ENCODE results near the gene GBF1. TPM values are rescaled to one million over a fixed set of nuclear protein-coding genes. Genes with fewer than 3 reads are reported as not detected.

The GBF1 gene
- total RNA-seq, 1 donor from 2014 or later, result 41.4 TPM

DNA sequence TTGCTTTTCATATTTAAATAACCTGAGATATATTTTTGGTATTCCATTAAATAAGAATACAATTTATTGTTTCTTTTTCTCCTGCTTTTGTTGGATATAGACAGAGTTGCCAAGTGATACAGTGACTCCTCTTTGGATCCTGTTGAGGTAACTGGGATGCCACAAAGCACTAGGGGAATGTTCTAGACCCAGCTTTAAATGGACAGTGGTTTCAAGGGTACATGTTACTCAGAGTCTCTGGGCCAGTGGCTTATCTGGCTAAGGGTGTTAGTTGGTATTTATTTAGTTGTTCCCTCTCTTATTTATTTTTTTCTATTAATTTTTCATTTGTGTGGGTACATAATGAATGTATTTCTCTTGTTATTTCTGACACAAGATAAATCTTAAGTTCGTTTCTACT lies 9.1 kb downstream of the GBF1 start:
- no peak for DNase-seq
- no peak for ATAC-seq (ENCODE audit: poor library complexity)
- intact Hi-C loops (cut with DNase I), result no loop called here

DNA sequence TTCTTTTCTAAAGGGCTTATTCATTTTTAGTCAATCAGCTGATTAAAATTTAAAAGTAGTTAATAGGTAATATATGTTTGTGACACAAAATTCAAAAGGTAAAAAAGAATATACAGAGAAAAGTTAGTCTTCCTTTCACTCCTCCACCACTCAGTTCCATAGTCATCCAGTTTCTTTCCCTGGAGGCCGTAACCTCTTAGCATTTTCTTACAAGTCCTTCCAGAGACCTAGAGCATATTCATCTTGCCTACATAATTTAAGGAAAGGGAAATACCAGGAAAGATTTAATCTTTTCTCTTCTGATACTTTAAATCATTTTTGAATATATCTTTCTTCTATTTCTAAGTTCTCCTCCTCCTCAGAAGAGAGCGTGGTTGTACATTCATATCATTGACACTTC lies 10.1 kb downstream of the GBF1 start:
- DNase-seq (no peak), ATAC-seq (ENCODE audit: poor library complexity) (no peak)
- intact Hi-C loops (cut with DNase I), result no loop called here

DNA sequence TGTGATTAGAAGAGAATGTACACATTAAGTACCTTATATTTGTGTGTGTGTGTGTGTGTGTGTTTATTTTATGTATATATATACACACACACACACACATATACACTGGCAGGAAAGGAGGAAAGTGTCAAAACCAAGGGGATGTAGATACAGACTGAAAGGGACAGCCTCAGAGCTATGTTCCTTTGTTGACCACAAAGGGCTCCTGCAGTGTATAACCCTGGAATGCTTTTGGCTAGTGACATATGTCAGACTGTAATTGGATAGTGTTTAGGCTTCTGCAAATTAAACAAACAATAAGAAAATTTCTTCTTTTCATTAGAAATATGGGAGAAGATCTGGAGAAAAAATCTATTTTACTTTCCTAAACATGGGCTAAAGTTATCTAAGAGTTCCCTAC lies 15.9 kb downstream of the GBF1 start:
- intact Hi-C loops (cut with DNase I), result no loop called here
- no peak for ATAC-seq (ENCODE audit: poor library complexity)
- DNase-seq, result no peak

DNA sequence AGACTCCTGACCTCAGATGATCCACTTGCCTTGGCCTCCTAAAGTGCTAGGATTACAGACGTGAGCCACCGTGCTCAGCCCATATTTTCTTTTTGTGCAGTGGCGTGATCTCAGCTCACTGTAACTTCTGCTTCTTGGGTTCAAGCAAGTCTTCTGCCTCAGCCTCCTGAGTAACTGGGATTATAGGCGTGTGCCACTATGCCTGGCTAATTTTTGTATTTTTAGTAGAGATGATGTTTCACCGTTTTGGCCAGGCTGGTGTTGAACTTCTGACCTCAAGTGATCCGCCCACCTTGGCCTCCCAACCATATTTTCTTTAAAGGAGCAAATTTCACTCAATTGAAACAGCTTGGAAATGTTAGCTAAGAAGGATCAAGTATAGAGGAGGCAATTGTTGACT lies 16.5 kb downstream of the GBF1 start:
- DNase-seq (no peak), ATAC-seq (ENCODE audit: poor library complexity) (no peak)
- intact Hi-C loops (cut with DNase I), result no loop called here

DNA sequence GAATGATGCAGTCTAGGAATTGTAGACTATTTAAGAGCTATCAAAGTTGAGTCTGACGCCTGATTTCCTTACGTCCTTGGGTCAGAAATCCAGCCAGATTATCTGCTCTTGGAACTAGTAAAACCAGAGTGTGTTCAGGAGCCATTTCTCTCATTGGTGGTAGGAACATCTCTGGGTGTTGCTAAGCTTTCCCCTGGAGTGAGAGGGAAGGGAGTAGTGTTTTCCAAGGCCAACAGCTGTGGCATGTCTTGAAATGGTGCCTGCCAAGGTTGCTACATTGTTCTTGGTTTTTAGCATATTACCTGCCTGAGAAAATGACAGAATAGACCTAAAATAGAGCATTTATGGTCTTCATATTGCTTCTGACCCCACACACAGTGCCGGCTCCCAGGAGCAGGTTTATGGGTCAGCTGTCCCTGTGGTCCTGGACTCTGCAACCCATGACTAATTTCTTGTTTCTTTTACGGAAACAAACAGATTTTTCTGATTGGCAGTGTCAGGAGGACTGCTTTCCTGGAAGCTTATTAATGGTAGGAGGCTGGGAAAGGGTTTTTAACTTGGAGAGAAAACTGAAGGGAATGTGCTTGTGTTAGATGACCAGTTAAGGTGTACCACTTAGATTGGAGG lies 17.5 kb downstream of the GBF1 start:
- ATAC-seq (ENCODE audit: poor library complexity), result no peak
- intact Hi-C loops (cut with DNase I), result no loop called here
- no peak for DNase-seq

DNA sequence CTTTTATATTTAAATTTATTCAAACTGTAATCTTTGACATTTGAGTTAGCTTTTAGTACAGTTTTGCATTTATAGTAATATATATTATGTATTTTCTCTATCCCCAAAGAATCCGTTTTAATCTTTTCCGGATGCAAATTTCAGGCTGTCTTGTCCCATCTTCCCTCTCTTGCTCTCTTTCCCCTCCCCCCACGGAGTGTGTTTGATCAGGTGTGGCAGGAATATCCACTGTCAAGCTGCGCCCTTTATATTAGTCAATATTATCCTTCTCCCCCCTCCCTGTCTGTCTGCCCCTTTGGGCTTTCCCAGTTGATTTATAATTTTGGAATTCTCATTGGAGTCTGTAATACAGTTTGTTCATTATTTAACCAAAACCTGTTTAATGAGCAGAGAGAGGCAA lies 19.0 kb downstream of the GBF1 start:
- intact Hi-C loops (cut with DNase I), result no loop called here
- no peak for ATAC-seq (ENCODE audit: poor library complexity)
- DNase-seq, result no peak

DNA sequence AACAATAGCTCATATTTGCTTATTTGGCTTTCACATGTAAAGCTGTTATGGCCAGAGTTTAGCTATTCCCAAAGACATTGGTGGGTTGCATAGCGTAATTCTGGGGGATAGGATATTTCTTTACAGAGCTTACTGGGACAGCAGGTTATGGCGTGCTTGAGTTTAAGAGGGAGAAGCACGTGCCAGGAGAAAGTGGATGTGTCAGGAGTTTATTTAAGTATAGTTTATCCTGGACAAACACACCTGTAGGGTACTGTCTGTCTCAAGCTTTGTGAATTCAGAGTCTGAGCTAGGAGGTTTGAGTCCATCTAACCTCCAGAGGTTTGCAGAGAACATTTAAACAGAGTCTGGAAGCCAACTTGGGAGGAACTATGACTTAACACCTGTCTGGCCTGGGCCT lies 21.3 kb downstream of the GBF1 start:
- intact Hi-C loops (cut with DNase I), result no loop called here
- DNase-seq (no peak), ATAC-seq (ENCODE audit: poor library complexity) (no peak)

DNA sequence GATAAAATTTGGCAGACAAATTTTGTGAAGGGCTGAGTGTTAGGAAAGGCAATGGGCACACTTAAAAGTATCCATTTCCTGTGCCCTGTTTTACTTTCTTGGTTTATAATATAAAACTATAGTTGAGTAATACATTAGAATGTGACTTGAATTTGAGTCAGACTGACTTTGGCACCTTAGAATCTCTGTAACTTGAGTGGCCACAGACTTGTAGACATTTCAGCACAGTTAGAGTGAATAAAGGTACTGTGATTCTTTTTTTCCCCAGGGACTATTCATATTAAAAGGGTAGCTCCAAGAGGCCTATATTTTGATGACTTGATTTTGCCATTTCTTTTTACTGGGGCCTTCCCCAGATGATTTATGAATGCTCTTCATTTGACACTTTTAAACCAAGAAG lies 22.4 kb downstream of the GBF1 start:
- no peak for ATAC-seq (ENCODE audit: poor library complexity)
- intact Hi-C loops (cut with DNase I), result no loop called here
- DNase-seq, result no peak

DNA sequence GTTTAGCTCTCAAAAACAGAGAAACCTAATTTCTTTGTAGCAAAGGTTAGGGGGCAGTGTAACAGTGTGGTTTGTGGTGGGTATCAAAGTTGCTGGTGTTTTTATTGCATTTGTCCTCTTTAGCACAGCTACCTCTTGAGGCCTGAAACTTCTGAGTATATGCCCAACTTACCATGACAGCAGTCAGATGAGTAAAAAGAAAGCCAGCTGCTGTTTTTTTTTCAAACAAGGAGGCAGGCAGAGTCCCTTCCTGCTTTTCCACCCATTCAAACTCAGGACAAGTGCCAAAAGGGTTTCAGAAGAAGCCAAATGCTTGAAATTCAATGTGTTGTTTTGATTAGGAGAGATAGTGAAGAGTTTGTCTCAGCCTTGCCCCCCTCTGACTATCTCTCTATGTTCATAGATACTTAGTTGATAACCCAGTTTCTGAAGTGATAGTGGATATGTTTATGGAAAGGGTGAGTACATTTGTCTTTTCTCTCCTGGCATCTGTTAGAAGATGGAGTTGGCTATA lies 23.1 kb downstream of the GBF1 start:
- ATAC-seq (ENCODE audit: poor library complexity) (no peak), DNase-seq (no peak)
- intact Hi-C loops (cut with DNase I), result no loop called here

DNA sequence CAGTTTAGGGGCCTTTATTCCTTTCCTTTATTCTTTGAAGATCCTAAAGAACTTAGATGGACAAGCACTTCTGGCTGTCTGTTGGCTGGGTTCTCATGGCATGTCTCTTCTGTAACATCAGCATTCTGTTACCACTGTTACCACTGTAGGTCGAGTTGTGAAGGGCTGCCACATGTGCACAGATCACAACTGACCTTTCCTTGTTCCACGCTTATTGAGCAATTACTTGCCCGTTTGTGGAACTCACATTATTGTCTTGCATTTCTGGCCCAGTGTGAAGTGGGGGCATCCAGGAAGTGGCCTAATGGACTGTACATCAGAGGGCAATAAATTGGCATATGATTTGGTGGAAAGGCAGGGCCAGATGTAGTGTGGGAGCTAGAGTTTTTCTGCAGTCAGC lies 23.7 kb downstream of the GBF1 start:
- ATAC-seq (ENCODE audit: poor library complexity), result peak; percentile 39
- intact Hi-C loops (cut with DNase I), result no loop called here
- DNase-seq, result no peak

DNA sequence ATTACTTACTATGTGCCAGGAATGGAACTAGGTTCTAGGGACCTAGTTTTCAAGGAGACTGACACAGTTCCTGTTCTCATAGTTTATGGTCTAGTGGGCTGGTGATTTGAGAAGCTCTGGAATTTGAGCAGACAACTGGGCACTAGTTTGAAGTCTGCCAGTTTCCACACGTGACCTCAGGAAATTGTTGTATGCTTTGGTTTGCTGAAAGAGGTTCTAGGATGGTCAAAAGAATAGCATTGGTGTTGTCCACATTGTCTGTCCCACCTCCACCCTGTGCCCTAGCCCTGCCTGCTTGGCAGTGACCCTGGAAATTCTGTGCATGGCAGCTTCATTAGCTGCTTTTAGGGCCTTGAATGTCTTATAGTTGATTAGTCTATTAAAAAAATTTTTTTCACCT lies 28.7 kb downstream of the GBF1 start:
- intact Hi-C loops (cut with DNase I), result no loop called here
- ATAC-seq (ENCODE audit: poor library complexity) (peak; percentile 34), DNase-seq (no peak)

DNA sequence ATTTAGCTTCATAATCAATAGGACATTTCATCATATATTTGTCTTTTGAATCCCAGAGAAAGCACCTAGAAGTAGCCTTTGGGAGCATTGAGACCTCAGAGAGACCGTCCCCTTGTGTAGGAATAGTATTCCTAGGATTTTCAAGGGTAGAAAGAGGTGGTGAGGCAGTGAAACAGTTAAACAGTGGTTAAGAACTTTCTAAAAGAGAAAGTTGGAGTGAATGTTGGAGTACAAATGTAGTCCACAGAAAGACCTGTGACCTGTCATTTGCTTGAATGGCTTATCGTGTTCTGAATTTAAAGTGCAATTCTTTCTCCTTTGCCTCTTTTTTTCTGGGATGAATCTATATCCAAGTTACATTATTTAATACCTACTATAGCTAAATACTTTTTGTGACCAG lies 30.0 kb downstream of the GBF1 start:
- DNase-seq, result no peak
- ATAC-seq (ENCODE audit: poor library complexity), result no peak
- intact Hi-C loops (cut with DNase I), result no loop called here

DNA sequence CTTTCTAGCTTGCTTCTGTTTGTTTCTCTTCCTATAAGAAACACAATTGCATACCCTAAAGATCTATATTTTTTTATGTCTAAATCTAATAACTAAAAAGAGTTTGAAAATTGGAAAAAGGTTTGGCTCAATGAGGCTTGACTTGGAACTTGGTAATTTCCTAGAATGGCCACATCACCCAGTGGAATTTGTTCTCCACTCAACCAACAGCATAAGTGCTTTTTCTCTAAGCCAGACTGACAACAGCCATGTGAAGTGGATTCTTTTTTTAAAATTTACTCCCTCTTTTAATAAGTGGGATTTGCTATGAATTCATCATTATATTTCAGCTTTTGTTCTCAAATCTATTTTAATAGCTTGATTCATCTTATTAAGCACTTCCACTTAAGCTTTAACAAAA lies 33.8 kb downstream of the GBF1 start:
- intact Hi-C loops (cut with DNase I), result no loop called here
- DNase-seq, result no peak
- no peak for ATAC-seq (ENCODE audit: poor library complexity)

DNA sequence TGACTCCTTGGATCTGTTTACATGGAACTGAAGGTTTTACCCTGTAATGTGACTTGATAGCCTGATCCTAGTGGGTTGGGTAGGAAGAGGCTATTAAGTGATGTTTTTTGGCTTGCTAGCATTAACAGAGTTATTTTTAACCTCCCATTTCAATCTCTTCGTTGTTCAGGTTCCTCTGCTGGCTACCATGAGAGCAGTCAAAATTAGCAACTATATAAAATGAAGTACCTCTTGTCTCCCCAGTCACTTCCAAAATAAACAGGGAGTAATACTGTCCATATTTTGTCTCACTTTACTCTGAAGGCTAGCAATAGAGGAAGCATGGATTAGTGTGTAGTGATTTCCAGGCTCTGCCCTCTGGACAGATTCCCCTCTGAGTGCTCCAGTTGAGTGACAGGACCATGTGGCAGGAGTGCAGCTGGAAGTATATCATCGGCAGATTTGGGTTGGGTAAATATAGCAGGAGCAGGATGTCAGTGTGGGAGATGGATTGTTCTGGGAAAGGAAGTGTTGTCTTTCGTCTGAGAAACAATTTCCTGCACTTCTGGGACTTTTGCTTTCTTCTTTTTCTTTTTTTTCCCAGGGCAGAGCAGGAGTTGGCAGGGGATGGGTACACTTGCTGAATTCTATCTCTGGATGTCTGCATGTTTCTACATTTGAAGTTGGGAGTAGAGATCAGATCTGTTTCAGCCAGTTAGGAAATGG lies 35.2 kb downstream of the GBF1 start:
- DNase-seq (no peak), ATAC-seq (ENCODE audit: poor library complexity) (peak; percentile 84)
- intact Hi-C loops (cut with DNase I), result no loop called here

DNA sequence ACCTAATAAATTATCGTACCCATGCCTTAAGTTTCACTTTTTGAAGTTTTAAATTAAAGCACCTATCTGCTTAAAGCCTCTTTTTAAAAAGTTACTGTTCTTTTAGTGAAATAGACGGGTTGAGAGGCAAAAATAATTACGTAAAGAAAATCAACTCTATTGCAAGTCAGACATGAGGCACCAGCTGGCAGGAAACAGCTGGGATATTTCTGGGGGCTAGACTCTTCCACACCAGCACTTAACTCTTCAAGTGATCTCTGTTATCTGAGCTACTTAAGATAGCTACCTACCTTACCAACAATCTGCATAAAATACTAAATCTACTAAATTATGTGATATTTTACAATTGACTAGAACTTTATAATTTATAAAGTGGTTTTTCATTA lies 35.8 kb downstream of the GBF1 start:
- DNase-seq (no peak), ATAC-seq (ENCODE audit: poor library complexity) (no peak)
- intact Hi-C loops (cut with DNase I), result no loop called here

DNA sequence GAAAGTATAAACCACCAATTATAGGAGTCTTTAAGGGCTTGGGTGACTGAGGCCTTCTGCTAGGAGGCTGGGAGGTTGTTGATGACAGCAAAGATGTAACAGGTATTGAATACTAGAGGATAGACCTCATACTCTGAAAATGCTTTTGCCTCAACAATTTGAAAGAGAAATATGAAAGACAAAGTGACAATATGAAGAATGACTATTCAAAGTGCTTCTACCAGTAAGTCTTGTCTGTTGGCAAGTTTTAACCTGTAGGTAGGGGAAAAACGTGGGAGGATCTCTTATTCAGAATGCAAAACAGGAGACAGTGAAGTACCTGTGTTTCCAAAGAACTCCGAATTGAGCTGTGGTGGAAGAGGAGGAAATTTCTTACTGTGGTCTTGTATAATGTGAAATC lies 38.2 kb downstream of the GBF1 start:
- DNase-seq, result no peak
- intact Hi-C loops (cut with DNase I), result no loop called here
- no peak for ATAC-seq (ENCODE audit: poor library complexity)

DNA sequence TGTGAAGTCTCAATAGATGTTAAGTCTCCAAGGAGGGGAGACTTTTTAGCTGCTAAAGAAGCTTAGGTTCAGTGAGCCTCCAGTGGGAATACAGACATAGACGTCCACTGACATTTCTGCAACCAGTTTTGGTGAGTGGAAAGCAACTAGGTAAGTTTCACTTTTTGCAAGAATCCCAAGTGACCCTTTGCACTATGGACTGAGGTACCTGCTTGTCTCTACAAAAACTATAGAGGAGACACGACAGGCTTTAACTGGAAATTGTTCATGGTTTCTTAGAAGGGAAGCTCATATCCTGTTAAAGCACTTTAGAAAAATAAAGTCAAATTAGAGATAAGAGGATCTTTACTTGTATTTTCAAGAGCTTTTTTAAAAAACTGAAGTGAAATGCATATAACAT lies 38.6 kb downstream of the GBF1 start:
- ATAC-seq (ENCODE audit: poor library complexity), result no peak
- intact Hi-C loops (cut with DNase I), result no loop called here

DNA sequence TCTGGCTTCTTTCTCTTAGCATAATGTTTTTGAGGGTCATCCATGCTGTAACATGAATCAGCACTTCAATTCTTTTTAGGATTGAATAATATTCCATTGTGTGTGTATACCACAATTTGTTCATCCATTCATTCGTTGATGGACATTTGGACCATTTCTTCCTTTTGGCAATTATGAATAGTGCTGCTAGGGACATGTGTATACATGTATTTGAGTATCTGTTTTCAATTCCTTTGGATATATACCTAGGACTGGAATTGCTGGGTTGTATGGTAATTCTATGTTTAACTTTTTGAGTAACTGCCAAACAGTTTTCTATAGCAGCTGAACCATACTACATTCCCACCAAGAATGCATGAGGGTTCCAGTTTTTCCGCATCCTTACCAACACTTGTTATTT lies 39.2 kb downstream of the GBF1 start:
- ATAC-seq (ENCODE audit: poor library complexity) (no peak), DNase-seq (no peak)
- intact Hi-C loops (cut with DNase I), result no loop called here

More for the DNA sequence above, 38.6 kb downstream of the GBF1 start:
- no peak for DNase-seq

DNA sequence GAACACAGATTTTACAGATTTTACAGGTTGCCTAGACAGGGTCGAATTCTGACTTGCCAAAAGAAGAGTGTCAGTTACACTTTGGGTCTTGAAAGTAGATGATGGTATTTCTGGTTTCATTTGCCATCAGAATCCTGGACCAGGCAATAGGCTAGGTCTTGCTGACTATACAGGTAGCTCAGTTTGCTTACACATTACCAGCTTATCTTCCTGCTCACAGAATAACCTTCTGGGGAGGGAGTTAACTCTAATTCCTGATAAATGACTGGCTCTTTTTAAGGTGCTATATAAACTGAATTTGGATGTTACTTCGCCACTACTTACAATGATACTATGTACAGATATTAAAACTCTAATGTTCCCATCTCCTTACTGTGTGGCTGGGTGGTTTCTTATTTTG lies 39.8 kb downstream of the GBF1 start:
- DNase-seq (no peak), ATAC-seq (ENCODE audit: poor library complexity) (no peak)
- intact Hi-C loops (cut with DNase I), result no loop called here

DNA sequence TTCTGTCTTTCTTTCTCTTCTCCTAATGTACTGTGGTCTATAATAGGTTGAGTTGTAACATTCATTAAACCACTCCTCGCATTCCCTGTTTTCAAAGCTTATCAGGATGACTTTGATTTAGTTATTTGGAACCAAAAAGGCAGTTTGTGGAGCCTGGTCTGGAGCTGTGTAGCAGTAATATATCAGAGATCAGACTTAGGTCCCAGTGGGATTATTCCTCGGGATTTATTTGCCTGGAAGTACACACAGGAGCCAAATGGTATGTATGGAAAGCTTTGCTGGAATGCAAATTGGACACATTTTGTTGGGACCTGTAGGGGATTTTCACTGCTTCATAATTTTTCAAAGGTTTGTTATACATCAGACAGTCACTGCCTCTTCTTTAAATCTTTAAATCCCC lies 40.9 kb downstream of the GBF1 start:
- no peak for ATAC-seq (ENCODE audit: poor library complexity)
- no peak for DNase-seq
- intact Hi-C loops (cut with DNase I), result no loop called here

DNA sequence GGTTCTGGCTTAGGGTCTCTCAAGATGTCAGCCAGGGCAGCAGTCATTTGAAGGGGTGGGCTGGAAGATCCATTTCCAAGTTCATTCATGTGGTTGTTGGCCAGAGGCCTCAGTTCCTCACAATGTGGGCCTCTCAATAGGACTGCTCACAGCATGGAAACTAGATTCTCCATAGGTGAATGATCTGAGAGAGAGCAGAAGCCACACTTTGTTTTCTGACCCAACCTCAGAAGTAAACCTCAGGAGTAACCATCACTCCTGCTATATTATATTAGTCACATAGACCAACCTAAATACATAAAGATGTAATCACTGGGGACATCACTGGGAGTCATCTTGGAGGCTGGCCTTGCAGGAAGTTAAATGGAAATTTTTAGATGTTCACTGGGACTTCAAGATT lies 42.2 kb downstream of the GBF1 start:
- intact Hi-C loops (cut with DNase I), result no loop called here
- ATAC-seq (ENCODE audit: poor library complexity) (no peak), DNase-seq (no peak)

All from Right ventricle myocardium superior (tissue), 1 donor.